Hepatocyte (in vitro differentiated cells): ENCODE data around the gene ZNF775. TPM values are rescaled to one million over a fixed set of nuclear protein-coding genes. Genes with fewer than 3 reads are reported as not detected.

ENCODE experiments used
- DNase-seq: peaks from one replicate; pipeline ENCODE4 v3.0.0-alpha.2; 2016; ENCODE audit warnings: low spot score
- H2AFZ ChIP-seq: fragments of 200-600 bp; sonication (generic); 2 replicates; pipeline ENCODE4 v1.6.0; 2016; ENCODE audit warnings: antibody characterized with exemption, mild to moderate bottlenecking
- H3K27ac ChIP-seq: fragments of 200-600 bp; sonication (generic); 2 replicates; pipeline ENCODE4 v1.5.1; 2016; ENCODE audit warnings: mild to moderate bottlenecking
- H3K27me3 ChIP-seq: fragments of 200-600 bp; sonication (generic); 2 replicates; pipeline ENCODE4 v1.6.1; 2016
- H3K36me3 ChIP-seq: fragments of 200-600 bp; sonication (generic); replicated peaks from 2 replicates; pipeline ENCODE4 v1.5.1; 2016; ENCODE audit warnings: low read depth; ENCODE audit not compliant: insufficient read depth
- H3K4me1 ChIP-seq: fragments of 200-600 bp; sonication (generic); 2 replicates; pipeline ENCODE4 v1.5.1; 2016; ENCODE audit warnings: mild to moderate bottlenecking, moderate library complexity; ENCODE audit not compliant: insufficient read depth
- H3K4me2 ChIP-seq: fragments of 200-600 bp; sonication (generic); 2 replicates; pipeline ENCODE4 v1.6.0; 2016
- H3K4me3 ChIP-seq: fragments of 200-600 bp; sonication (generic); 2 replicates; pipeline ENCODE4 v1.5.1; 2016; ENCODE audit warnings: mild to moderate bottlenecking
- H3K79me2 ChIP-seq: fragments of 200-600 bp; sonication (generic); 2 replicates; pipeline ENCODE4 v1.6.0; 2017; ENCODE audit warnings: mild to moderate bottlenecking
- H3K9me2 ChIP-seq: fragments of 200-600 bp; sonication (generic); replicated peaks from 2 replicates; pipeline ENCODE4 v1.6.0; 2017; ENCODE audit warnings: mild to moderate bottlenecking; ENCODE audit not compliant: insufficient read depth
- H3K9me3 ChIP-seq: fragments of 200-600 bp; sonication (generic); 2 replicates; pipeline ENCODE4 v1.5.1; 2016; ENCODE audit warnings: low read depth, mild to moderate bottlenecking
- H4K20me1 ChIP-seq: fragments of 200-600 bp; sonication (generic); 2 replicates; pipeline ENCODE4 v1.6.0; 2016; ENCODE audit warnings: mild to moderate bottlenecking; ENCODE audit not compliant: insufficient read depth, poor library complexity, severe bottlenecking
- EZH2 ChIP-seq: fragments of 200-600 bp; sonication (generic); IDR thresholded peaks from 2 replicates; pipeline ENCODE4 v1.6.1; 2016; ENCODE audit warnings: antibody characterized with exemption, mild to moderate bottlenecking, borderline replicate concordance
- EZH2phosphoT487 ChIP-seq: fragments of 200-600 bp; sonication (generic); IDR thresholded peaks from one replicate; pipeline ENCODE4 v1.6.1; 2018; ENCODE audit warnings: antibody characterized with exemption, mild to moderate bottlenecking, low read depth, moderate library complexity; ENCODE audit not compliant: unreplicated experiment, severe bottlenecking
- WGBS: methylation state at CpG from one replicate; pipeline ENCODE4 v1.1.6; 2016; ENCODE audit warnings: low lambda C conversion rate; ENCODE audit errors: missing lambda C conversion rate; 5-methylcytosine and 5-hydroxymethylcytosine counted together
- polyA plus RNA-seq: library from polyadenylated mRNA; unstranded; fragments of >200 nt; fragmentation: Nextera tagmentation; extraction: Ambion mirVana; gene quantifications from 2 replicates; pipeline ENCODE4 v1.2.1, GENCODE V29; 2016
- total RNA-seq: library from RNA; depleted of rRNA; stranded (reverse); fragments of >200 nt; gene quantifications from 2 replicates; pipeline ENCODE4 v1.2.3, GENCODE V29; 2014
- TF ChIP-seq, protein P1 (sequence below): fragments of 200-600 bp; sonication (generic); IDR thresholded peaks from 2 replicates; pipeline ENCODE4 v1.5.1; 2016; ENCODE audit warnings: antibody characterized with exemption, mild to moderate bottlenecking; ENCODE audit not compliant: poor library complexity

ZNF775 gene
- total and polyA plus RNA-seq, 2 experiments from 2014 or later: 5.2 to 10.6 TPM

DNA sequence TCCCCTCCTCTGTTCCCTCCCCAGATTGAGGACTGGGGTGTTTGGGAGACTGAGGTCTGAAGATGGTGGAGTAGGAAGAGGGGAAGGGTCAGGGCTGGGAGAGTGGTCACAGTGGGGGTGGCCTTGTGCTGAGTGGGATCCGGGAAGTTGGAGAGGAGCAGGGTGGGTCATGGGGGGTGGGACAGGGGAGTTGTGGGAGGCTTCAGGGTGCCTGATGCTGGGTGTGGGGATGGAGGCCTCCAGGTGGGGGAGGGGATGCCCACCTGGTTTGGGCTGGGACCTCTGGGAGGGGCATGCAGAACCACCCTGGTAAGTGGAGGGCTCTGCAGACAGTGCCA, 2.6 kb downstream of the ZNF775 start:
- Histone ChIP-seq H3K4me1 (peaks cover 48% of the 10 kb centered on the region), H3K36me3 (no peaks in the 10 kb centered on the region), H3K4me2 (no peak overlapping the region), H4K20me1 (no peaks in the 10 kb centered on the region), H3K4me3 (no peak overlapping the region), H3K9me3 (no peaks in the 10 kb centered on the region), H3K27me3 (no peaks in the 10 kb centered on the region), H3K79me2 (peaks cover 43% of the 10 kb centered on the region), H3K27ac (no peak overlapping the region), H3K9me2 (no peaks in the 10 kb centered on the region), H2AFZ (no peak overlapping the region)
- DNase-seq: no peak
- no CpG with 5 or more reads among the region's 1 CpG for WGBS
- TF ChIP-seq EZH2: no peak
- no peak for TF ChIP-seq EZH2phosphoT487
- TF ChIP-seq, protein P1, sequence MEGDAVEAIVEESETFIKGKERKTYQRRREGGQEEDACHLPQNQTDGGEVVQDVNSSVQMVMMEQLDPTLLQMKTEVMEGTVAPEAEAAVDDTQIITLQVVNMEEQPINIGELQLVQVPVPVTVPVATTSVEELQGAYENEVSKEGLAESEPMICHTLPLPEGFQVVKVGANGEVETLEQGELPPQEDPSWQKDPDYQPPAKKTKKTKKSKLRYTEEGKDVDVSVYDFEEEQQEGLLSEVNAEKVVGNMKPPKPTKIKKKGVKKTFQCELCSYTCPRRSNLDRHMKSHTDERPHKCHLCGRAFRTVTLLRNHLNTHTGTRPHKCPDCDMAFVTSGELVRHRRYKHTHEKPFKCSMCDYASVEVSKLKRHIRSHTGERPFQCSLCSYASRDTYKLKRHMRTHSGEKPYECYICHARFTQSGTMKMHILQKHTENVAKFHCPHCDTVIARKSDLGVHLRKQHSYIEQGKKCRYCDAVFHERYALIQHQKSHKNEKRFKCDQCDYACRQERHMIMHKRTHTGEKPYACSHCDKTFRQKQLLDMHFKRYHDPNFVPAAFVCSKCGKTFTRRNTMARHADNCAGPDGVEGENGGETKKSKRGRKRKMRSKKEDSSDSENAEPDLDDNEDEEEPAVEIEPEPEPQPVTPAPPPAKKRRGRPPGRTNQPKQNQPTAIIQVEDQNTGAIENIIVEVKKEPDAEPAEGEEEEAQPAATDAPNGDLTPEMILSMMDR: no peak

DNA sequence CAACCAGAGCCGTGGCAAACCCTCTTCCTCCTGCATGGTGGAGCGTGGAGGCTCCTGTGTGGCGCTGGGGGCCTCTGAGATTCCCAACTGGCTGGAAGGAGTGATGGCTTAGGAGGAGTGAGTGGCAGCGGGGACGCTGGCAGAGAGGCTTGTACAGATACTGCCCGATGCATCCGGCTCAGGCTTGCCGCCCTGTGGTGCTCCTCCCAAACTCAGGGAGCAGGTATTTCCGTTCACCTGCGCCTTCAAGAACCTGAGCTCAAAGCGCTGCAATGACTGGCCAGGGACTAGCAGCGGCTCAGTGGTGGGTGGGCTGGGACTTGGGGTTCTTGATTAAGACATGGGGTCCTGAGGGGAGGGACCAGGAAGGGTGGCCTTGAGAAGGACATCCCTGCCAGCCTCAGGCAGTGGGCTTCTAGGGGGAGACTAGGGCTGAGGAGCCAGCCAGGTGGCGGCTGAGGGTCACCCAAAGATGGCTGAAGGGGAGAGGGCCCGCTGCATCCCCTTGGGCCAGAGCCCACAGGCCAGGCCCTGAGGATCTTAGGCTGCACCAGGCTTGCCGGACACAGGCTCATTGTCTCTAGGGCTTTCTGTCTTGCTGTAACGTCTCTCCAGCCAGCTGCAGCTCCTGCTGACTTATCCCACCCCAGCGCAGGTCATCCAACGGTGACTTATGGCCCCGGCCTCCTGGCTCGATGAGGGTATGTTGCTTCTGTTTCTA, 3.2 kb downstream of the ZNF775 start:
- H3K4me1 ChIP-seq: peaks cover 43% of the 10 kb centered on the region

DNA sequence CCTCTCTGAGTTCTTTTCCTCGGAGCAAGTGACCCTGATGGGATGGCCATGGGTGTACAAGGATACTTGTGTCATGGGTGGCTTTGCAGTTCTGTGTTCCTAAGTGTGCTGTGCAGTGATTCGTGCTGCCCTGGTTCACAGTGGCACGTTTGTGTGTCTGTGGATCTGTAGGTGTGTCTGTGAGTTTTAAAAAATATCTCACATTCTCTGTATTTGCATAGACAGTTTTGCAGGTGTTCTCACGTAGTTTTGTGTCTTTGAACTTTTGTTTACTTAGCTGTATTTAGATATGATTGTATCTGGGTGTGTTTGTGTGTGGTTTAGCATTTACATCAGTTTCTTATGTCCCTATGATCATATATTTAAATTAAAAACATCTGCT, 3.7 kb downstream of the ZNF775 start:
- WGBS: 48% methylated on average over 4 of the region's 4 CpGs

More for the DNA sequence above, 3.2 kb downstream of the ZNF775 start:
- Histone ChIP-seq H3K79me2 (peaks cover 43% of the 10 kb centered on the region), H3K4me3 (no peak overlapping the region), H3K4me2 (peak overlapping the region; percentile 47), H4K20me1 (no peaks in the 10 kb centered on the region), H3K9me3 (no peaks in the 10 kb centered on the region), H3K36me3 (no peaks in the 10 kb centered on the region), H3K27me3 (no peaks in the 10 kb centered on the region), H3K27ac (peak overlapping the region; percentile 19), H3K9me2 (no peaks in the 10 kb centered on the region), H2AFZ (no peak overlapping the region)
- 77% methylated on average over 19 of the region's 20 CpGs for WGBS
- TF ChIP-seq, protein P1: no peak
- no peak for DNase-seq

More for the DNA sequence above, 3.7 kb downstream of the ZNF775 start:
- Histone ChIP-seq H3K27me3 (no peaks in the 10 kb centered on the region), H3K36me3 (no peaks in the 10 kb centered on the region), H3K27ac (peak overlapping the region; percentile 19), H3K9me3 (no peaks in the 10 kb centered on the region), H3K79me2 (peaks cover 43% of the 10 kb centered on the region), H4K20me1 (no peaks in the 10 kb centered on the region), H3K4me1 (peaks cover 38% of the 10 kb centered on the region), H3K4me3 (no peak overlapping the region), H2AFZ (no peak overlapping the region), H3K9me2 (no peaks in the 10 kb centered on the region), H3K4me2 (peak overlapping the region; percentile 47)
- no peak for DNase-seq
- no peak for TF ChIP-seq EZH2
- TF ChIP-seq, protein P1: no peak
- TF ChIP-seq EZH2phosphoT487: no peak
